Cerebellar cortex (tissue), 1 donor: ENCODE measurements around the gene TRPM2.

Source experiments
- DNase-seq: peaks from one replicate; pipeline ENCODE4 v3.0.0-alpha.2; 2015; ENCODE audit warnings: low spot score

The TRPM2 gene

GRCh38 chr21:44322621-44323325, 30.6 kb upstream of the TRPM2 start:
- DNase-seq, result peak; percentile 59

- DNase-seq, result no peak
These were observed 29.8 kb upstream of the TRPM2 start for GRCh38 chr21:44323591-44323990.

GRCh38 chr21:44324106-44324853, 29.1 kb upstream of the TRPM2 start:
- no peak for DNase-seq

- no peak for DNase-seq
These were observed 28.6 kb upstream of the TRPM2 start for GRCh38 chr21:44324854-44325107.

- no peak for DNase-seq
These were observed 27.8 kb upstream of the TRPM2 start for GRCh38 chr21:44325386-44326271.

- no peak for DNase-seq
These were observed 27.2 kb upstream of the TRPM2 start for GRCh38 chr21:44326272-44326647.

- DNase-seq, result no peak
These were observed 26.5 kb upstream of the TRPM2 start for GRCh38 chr21:44326716-44327602.

GRCh38 chr21:44327603-44327974, 25.8 kb upstream of the TRPM2 start:
- no peak for DNase-seq

- no peak for DNase-seq
These were observed 25.1 kb upstream of the TRPM2 start for GRCh38 chr21:44328242-44328895.

GRCh38 chr21:44329086-44329889, 24.1 kb upstream of the TRPM2 start:
- DNase-seq, result no peak

GRCh38 chr21:44329971-44330681, 23.3 kb upstream of the TRPM2 start:
- no peak for DNase-seq

- no peak for DNase-seq
These were observed 22.7 kb upstream of the TRPM2 start for GRCh38 chr21:44330698-44331097.

GRCh38 chr21:44331209-44331608, 22.2 kb upstream of the TRPM2 start:
- no peak for DNase-seq

- peak; percentile 92 for DNase-seq
These were observed 21.6 kb upstream of the TRPM2 start for GRCh38 chr21:44331650-44332307.

- no peak for DNase-seq
These were observed 21.0 kb upstream of the TRPM2 start for GRCh38 chr21:44332383-44332782.

- no peak for DNase-seq
These were observed 20.5 kb upstream of the TRPM2 start for GRCh38 chr21:44332965-44333364.

- DNase-seq, result no peak
These were observed 19.7 kb upstream of the TRPM2 start for GRCh38 chr21:44333509-44334328.

- DNase-seq, result peak; percentile 70
These were observed 18.9 kb upstream of the TRPM2 start for GRCh38 chr21:44334329-44335030.
